COLO668 (cell line): ENCODE results near the gene TTL.
A peak's percentile ranks its signal among the peaks of the same experiment; 100 is the strongest.
"Not testable (repeated sequence)": the region's sequence is repeated elsewhere in the genome, so short reads cannot be mapped to it uniquely, and the experiment has no call there.

ENCODE experiments used
- DNase-seq: peaks from one replicate; lab custom pipeline; 2025; ENCODE audit not compliant: unreplicated experiment; lab: John Stamatoyannopoulos, UW

Gene TTL

DNA sequence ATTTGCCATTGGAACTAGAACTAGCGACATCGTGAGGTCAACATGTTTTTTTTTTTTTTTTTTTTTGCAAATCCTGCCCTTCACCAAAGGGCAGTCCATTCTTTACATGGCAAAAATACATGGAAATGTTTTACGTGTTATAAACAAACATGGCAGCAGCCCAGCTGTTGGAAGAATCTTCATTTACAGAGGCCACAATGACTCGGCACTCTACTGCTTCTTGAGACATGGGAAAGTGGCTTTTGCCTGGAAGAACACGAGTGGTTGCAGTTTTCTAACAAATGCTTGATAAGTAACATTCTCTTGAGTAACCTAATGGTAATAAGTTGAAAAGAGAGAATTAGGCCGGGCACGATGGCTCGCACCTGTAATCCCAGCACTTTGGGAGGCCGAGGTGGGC is 37.5 kb downstream of the TTL start:
- no peak for DNase-seq

DNA sequence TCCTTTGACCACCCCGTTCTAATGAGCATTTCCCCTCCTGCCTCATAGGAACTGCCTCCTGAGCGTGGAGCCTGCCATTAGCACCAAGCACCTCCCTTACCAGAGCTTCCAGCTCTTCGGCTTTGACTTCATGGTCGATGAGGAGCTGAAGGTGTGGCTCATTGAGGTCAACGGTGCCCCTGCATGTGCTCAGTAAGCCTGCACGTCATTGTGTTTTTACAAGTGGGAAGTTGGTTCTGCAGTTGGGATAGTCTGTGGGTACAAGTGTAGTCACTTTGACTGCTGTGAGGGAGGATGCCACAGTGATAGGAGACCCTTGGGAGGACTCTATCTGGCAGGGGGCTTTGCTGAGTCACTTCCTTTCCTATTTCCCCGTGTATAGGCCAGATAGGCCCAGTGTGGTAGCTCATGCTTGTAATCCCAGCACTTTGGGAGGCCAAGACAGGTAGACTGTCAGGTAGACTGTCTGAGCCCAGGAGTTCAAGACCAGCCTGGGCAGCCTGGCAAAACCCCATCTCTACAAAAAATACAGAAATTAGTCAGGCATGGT is 38.4 kb downstream of the TTL start:
- DNase-seq = no peak

DNA sequence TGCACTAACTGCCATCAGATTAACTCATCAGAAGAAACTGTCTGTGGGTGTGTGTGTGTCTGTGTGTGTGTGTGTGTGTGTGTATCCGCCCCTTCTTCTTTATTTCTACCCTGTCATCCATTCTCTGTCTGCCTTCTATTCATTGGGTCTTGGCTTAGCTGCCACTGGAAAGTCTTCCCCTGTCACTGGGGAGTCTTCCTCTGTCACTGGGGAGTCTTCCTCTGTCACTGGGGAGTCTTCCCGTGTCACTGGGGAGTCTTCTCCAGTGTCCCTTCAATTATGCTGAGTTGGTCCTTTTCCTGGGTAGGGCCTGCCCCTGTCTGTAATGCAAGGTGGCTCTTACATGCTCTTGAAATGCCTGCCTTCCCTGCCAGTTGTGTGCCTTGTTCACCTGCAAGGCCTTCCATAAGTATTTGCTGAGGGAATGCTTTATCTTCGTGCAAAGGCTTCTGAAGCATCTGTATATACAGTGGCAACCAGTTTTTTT is 41.4 kb downstream of the TTL start:
- DNase-seq = no peak

DNA sequence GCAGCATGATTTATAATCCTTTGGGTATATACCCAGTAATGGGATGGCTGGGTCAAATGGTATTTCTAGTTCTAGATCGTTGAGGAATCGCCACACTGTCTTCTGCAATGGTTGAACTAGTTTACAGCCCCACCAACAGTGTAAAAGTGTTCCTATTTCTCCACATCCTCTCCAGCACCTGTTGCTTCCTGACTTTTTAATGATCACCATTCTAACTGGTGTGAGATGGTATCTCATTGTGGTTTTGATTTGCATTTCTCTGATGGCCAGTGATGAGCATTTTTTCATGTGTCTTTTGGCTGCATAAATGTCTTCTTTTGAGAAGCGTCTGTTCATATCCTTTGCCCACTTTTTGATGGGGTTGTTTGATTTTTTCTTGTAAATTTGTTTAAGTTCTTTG is 42.3 kb downstream of the TTL start:
- DNase-seq = not testable (repeated sequence)

DNA sequence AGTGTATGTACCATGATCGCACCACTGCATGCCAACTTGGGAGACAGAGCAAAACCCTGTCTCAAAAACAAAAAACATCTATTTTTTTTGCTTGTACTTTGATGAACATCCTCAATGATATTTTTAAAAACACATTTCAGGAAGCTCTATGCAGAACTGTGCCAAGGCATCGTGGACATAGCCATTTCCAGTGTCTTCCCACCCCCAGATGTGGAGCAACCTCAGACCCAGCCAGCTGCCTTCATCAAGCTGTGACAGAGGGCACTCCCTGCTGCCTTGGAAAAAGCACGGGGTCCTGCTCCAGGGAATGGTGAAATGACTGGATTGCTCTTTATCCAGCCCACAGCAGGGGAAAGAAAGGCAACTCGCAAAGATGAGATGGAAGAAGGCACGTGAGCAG is 46.6 kb downstream of the TTL start:
- DNase-seq = no peak

DNA sequence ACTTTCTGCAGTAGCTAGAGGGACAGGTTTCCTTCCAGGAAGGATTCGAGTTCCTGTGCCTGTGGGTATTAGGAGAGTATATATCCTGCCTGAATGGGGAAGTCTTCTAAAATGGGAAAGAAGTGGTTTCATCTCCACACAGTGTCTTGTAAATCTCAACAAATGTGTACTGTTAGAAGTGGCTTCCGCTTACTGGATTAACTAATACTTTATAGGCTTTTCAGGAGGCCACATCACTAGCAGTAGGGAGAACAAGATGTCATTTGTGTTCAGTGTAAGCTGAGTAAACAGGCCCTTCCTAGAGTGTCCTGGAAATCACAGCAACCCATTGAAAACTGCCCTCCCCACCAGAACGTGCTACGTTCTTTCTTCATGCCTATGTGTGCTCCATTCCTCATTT is 47.8 kb downstream of the TTL start:
- DNase-seq = no peak

DNA sequence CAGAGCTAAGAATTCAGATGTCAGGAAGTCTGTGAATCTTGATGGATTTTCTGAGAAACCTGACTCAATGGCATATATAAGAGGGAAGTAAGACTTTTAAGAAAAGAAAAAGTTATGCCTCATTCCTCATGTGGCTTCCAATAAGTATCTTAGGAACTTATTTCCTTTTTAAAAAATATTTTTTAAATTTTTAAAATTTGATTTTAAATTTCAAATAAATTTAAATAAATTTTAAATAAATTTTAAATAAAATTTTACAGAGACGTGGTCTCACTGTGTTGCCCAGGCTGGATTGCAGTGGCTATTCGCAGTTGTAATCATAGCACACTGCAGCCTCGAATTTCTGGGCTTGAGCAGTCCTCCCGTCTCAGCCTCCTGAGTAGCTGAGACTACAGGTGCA is 48.8 kb downstream of the TTL start:
- no peak for DNase-seq

DNA sequence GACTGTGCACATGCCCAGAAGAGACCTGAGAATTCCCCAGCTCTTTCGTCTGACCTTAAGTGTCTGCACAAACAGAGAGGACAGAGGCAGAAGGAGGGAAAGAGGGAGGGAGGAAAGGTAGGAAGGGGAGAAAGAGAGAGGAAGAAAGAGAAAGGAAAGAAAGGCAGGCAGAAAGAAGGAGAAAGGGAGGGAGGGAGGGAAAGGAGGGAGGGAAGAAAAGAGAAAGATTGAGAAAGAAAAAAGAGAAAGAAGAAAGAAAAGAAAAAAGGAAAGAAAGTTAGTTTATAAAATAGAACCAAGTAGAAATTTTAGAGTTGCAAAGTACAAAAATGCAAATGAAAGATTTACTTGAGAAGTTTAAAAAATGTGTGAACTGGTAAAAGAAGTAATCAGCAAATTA is 52.9 kb downstream of the TTL start:
- DNase-seq = no peak

DNA sequence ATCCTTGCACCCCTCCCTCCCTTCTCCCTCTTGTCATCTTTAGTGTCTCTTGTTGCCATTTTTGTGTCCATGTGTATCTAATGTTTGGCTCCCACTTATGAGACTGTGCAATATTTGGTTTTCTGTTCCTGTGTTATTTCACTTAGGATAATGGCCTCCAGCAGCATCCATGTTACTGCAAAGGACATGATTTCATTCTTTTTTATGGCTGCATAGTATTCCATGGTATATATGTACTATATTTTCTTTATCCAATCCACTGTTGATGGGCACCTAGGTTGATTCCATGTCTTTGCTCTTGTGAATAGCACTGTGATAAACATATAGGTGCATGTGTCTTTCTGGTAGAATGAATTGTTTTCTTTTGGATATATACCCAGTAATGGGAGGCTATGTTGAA is 54.7 kb downstream of the TTL start:
- DNase-seq = not testable (repeated sequence)

DNA sequence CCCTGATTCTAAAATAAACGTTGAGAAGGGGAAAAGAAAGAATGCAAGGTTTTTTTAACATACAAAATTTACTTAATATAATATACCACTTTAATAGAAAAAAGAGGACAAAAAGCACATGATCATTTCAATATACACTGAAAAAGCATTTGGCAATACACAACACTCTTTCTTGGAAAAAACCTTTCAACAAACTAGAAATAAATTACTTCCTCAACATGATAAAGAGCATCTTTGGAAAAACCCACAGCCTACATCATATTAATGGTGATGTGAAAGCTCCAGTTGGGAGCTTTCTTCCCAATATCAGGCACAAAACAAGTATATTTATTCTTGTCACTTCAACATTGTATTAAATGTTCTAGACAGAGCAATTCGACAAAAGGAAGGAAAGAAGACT is 57.4 kb downstream of the TTL start:
- DNase-seq = no peak

DNA sequence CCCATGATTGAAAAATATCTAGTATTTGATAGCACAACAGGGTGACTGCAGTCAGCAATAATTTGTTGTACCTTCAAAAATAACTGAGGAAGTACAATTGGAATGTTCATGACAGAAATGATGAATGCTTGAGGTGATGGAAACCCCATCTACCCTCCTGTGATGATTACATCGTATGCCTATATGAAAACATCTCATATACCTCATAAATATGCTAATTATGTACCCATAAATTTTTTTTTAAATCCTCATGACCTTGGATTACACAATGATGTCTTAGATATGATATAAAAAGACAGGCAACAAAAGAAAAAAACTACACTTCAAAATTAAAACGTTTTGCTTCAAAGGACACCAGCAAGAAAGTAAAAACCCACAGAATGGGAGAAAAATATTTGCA is 59.0 kb downstream of the TTL start:
- DNase-seq = no peak

DNA sequence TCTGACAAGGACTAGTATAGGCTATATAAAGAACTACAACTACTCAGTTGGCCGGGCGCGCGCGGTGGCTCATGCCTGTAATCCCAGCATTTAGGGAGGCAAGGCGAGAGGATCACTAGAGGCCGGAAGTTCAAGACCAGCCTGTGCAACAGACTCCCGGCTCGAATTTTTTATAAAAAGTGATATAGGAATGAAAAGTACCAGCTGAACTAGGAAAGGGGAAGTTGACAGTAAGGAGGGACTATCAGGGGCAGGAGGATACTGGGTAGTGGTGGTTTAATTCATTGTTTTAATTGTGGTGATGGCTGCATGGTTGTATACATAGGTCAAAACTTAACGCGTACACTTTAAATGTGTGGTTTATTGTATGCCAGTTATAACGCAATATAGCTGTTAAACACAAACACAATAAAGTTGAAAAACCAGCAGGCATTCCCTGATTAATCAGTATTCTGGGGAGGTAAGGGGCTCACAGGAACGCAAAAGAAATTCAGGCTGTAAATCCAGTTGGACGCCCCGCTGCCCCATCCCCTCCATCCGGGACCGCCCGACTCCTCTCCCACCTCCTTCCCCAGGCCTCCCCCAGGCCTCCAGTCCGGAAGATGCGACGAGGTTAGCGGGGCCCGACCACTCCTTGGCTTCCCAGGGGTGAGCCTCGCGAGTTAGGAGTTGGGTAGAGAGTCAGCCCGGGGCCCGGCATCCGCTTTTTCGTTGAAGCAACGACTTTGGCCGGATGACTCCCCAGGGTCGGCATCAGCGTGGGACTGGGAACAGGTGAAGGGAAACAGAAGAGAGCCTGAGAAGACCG is 59.6 kb downstream of the TTL start:
- peak; percentile 80 for DNase-seq

DNA sequence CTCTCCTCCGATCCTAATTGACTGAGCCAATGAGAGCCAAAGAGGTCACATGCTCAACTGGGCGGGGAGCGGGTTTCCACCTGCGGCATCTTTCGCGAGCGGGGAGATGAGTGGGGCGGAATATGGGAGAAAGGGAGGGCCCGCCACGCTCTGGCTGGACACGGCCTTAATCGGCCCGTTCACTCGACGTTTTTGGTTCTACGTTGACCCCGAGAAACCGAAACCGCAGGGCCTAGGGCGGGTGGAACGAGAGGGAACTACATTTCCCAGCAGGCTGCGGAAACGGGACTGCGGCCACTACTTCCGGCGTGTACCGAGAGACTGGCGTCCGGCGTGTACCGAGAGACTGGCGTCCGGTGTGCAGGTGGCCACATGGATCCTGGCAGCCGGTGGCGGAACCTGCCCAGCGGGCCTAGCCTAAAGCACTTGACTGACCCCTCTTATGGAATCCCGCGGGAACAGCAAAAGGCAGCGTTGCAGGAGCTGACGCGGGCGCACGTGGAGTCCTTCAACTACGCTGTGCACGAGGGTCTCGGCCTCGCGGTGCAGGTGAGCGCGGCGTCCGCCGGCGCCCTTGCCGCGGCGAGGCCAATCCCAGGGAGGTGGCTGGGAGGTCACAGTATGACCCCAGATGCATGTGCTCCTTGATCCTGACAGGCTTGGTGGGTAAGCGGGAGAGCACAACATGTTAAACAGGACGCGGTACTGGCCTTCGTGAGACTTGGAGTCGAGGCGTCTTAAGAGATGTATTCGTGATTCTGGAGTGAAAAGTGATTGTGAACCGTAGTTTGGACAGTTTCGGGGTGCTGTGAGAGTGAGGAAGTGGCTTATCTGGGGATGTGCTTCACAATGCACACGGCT is 60.4 kb downstream of the TTL start, which contains the start of gene POLR1B:
Gene POLR1B, plus strand, starts transcription at position 343 of the 861 bp plus-strand sequence. Its CDS starts 30 bp downstream, at position 373.
- peak; percentile 88 for DNase-seq

DNA sequence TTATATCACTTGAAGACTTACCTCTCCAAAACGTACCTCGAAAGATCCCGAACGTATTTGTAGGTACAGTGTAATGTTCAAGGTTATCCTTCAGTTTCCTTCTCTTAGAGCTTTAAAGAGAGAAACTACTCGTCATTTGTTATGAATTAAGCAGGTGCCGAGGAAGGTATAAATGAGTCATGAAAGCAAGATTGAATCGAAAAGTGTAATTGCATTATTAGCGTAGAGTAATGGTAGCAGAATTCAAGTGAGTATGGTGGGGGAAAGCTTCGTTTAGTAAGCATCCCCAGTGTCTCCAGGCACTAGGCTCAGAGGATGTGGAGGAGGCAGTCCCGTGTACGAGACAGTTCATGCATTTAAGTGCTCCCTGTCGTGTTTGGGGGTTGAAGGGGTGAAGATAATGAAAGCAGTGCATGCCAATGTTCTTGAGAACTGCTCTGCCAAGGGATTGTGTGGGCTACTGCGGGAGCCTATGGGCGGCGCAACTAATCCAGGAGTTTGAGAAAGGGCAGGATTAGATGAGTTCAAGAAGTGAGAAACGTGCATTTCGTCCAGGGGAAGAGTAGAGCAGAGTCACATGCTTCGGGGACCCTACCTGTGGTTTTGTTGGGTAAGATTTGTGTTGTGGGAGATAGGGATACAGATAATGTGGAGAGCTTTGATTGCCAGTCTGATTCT is 61.2 kb downstream of the TTL start:
- peak; percentile 8 for DNase-seq

DNA sequence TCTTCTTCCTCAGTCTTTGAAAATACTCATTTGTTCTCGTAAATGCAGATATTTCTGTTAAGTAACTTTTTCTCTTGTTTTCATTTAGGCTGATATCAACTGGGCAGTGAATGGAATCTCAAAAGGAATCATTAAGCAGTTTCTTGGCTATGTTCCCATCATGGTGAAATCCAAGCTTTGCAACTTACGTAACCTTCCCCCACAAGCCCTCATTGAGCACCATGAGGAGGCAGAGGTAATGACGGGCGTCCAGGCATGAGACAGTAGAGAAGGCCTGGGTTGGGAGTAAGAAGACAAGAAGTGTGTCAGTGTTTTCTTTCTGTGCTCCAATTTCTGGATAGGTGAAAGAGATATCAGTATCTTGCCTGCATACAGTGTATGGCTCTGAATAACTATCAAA is 65.4 kb downstream of the TTL start:
- DNase-seq = no peak

DNA sequence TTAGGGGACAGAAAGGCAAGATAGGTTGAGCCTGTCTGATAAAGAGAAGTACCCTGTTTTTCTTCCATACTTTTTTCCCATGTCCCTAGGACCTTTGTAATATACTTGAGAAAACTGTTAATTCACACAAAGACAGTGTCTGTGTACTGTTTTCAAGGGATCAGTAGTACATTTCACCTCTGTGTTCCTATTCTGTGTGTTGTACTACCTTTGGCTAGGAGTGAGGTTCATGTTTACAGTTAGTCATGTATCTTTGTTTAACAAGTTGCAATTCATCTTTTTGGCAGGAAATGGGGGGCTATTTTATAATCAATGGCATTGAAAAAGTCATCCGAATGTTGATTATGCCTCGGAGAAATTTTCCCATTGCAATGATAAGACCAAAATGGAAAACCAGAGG is 67.0 kb downstream of the TTL start:
- no peak for DNase-seq

DNA sequence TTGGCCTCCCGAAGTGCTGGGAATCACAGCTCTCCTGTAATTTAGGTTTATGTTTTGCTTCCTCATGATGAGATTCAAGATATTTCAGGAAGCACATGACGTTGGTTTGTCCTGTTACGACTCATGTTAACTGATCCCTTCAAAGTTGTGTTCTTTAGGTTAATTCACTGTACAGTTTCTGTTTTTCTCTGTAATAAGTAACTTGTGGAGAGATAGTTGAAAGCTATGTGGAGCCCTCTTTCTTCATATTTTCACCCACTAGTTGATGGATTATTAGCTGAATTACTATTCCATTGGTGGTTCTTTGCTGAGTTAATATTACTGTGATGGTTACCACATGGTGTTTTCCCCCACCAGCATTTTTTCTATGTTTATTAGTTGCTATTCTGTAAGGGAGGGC is 84.1 kb downstream of the TTL start:
- DNase-seq = no peak

DNA sequence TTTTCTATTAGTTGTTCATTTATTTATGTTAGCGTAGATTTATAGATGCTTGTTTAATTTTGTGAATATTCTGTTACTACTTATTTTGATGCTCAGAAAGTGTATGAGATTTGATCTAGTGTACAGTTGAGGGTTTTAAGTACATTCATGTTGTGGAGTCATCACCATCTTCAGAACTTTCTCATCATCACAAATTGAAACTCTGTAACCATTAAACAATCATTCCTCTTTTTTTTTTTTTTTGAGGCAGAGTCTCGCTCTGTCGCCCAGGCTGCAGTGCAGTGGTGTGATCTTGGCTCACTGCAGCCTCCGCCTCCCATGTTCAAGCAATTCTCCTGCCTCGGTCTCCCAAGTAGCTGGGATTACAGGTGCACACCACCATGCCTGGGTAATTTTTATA is 84.6 kb downstream of the TTL start:
- not testable (repeated sequence) for DNase-seq

DNA sequence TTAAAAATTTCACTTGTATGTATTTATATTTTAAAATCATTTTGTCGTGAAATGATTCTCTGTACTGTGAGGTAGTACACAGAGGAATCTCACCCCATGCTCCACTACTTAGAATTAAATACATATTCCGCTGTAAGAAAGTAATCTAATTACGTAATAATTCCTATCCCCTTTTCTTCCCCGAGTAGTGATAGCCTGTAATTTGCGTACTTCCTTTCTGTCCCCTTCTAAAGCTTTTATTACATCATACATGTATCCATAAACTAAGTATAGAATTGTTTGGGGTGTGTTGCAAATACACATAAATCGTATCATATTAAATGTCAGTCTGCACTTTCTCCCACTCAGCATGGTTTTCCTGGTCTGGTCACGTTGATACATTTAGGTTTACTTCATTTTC is 90.0 kb downstream of the TTL start:
- no peak for DNase-seq

DNA sequence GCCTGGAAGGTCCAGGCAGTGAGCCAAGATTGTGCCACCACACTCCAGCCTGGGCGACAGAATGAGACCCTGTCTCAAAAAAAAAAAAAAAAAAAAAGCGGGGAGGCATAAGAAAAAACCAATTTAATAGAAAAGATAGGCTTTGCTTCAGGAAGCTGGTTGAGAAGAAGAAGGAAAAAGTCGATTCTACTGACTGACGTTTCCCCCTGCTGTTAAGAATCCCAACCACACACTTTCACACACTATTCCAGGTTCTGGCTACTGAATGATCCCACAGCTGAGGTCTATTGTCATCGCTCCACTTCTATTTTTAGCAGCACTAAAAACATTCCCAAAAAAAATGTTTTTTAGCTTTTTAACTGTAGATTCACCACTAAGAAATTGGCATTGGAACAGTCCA is 95.8 kb downstream of the TTL start:
- DNase-seq = no peak

DNA sequence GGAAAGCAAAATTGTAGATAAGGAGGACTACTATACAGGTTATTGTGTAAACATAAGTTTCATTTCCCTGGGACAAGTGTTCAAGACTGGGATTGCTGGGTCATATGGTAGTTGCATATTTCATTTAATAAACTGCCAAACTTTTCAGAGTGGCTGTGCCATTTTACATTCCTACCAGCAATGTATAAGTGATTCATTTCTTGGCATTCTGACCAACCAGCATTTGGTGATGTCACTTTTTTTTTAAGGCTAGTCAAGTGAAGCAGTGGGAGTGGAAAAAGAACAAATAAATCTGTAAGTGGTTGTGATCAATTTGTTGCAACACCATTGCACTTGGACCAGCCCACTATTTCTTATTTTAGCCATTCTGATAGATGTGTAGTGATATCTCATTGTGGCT is 97.3 kb downstream of the TTL start:
- no peak for DNase-seq
